ENCODE data around the gene ZMIZ1.

Gene ZMIZ1

DNA sequence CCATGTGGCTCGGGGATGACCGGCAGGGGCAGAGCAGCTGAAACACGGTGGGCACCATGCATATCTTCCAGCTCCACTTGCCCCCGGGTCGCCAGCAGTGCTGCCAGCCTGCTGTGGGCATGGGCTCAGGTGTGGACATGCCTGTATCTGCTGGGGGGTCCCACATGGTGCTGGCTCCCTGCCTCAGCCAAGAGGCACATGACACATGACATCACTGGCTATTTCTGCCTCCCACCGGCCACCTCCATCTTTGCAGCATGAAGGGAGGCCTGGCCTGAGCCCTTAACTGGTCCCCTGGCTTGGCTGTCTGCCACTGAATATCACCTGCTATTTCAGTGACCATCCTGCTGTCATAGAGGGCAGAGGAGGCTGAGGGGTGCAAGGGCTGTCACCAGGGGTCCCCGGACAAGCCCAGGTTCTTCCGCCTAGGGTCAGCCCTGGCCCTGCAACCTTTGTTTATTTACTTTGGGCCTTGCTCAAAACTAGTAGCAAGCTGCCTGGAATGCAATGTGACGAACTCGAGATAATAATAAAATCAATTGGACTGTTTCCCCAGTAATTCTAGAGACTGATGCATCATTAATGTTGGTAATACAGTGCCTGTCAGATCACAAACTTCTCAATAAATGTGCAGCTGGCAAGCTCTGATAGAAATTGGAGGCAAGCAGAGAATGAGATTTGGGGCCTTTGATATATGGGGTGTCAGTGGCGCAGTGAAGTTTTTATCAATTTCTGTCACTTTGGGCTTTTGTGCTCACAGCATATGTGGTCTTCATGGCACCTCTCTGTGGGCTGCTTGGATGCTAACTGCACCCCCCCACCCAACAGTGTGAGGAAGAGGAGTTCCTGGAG lies 28.5 kb downstream of the ZMIZ1 start:
- no peak for DNase-seq (ENCODE audit: low read depth in 2 of 2)

DNA sequence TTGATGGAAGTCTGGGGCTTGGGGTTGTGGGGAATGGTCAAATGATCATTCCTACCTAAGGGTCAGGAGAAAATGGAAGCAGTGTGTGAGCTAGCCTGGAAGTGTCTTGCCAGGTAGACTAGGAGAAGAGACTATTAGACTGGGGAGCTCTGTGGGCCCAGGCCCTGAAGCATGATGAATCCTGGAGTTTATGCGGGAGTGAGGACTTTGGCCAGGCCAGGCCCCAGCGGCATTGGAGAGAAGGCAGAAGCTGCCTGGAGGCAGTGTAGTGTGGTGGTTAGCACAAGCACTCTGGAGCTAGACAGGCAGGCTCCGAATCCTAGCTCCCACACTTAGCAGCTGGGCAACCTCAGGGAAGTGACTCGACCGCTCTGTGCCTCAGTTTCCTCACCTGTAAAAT lies 29.3 kb downstream of the ZMIZ1 start:
- no peak for DNase-seq (ENCODE audit: low read depth in 2 of 2)

DNA sequence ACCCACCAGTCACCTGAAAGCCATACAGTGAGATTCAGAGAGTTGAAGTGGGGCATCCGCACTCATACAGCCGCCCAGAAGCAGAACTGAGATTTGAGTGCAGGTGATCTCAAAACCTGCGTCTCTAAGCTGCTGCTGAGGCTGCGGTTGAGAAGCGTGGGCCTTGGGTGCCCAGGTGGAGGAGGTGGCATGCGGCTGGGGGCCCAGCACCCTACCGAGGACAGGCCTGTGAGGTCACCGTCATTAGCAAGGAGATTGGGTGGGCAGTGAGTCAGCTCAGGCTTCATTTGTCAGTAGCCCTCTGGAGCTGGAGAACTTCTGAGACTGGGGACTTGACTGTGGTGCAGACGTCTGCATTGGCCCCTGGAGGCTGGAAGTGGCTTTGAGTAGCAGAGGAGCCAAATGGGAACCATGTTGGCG lies 29.8 kb downstream of the ZMIZ1 start:
- no peak for DNase-seq (ENCODE audit: low read depth in 2 of 2)

DNA sequence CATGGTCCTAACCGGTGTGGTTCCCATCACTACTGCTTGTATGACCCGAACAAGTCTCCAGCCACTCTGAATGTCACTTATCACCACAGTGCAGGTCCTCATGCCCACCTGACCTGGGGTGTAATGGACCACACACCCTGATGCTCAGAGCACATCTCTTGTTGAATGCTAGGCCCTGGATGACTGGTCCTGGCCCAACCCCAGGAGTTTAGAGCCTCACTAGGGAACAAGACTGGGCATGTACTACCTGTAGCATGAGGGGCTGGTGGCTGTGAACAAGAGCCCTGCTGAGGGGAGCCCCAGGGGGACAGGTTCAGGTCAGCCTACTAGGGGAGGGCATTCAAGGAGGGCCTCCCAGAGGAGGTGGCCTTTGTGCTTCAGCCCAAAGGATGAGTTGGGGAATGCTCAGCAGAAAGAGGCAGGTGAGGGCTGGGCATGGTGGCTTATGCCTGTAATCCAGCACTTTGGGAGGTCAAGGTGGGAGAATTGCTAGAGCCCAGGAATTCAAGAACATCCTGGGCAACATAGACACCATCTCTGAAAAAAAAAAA lies 31.2 kb downstream of the ZMIZ1 start:
- DNase-seq (ENCODE audit: low read depth in 2 of 2): no peak

DNA sequence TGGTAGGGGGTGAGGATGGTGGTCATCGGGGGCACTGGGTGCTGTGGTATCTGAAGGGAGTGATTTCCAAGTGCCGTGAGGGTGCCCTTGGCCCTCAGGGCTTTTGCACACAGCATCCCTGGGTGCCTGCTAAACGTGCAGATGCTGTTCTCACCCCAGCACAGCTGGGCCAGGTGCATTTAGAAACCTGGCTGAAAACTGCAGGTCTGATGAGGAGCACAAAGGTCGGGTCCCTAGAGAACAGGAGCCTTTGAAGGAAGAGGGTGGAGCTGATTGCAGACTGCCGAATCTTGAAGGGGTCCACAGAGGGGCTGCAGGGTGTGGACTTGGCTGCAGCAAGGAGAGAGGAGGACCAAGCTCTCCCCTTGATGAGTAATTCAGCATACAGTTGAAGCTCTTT lies 32.0 kb downstream of the ZMIZ1 start:
- DNase-seq (ENCODE audit: low read depth in 2 of 2): no peak

DNA sequence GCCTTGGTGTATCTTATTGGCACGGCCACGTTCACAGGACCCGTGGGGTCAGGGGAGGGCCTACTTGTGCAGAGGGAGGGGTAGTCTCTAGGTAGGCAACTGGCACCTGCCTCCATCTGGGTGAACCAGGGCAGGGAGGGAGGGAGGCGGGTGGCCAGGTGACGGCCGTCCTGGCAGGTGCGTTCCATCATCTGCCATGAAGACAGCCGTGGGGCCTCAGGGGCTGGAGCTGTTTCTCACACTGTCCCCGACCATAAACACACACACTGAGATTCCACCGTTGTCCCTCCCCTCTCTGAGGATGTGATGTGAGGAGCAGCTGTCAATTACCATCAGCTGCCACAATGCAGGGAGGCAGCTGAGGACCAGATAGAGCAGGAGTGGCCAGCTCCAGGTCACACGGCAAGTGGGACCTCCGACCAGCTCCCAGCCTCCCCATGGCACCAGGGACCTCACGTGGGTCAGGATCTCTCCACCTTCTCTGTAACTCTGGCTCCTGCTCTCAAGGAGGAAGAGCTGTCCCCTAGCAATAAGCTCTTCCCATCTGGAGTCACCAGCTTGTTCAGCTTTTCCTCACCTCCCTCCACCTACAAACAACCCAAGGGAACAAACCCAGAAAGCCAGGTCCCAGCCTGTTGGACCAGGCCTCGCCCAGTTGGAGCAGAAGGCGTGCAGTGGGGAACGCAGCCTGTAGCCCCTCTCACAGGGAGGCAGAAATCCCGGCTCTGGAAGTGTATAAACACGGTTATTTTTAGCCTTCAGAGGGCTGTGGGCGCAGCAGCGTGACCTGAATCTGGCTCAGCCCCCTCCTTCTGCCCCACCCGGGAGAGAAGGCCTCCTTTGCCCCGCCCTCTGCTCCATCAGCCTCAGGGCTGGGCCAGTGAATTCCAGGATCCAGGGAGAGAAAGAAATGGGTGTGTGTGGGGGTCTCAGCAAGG lies 33.1 kb downstream of the ZMIZ1 start:
- no peak for DNase-seq (ENCODE audit: low read depth in 2 of 2)

DNA sequence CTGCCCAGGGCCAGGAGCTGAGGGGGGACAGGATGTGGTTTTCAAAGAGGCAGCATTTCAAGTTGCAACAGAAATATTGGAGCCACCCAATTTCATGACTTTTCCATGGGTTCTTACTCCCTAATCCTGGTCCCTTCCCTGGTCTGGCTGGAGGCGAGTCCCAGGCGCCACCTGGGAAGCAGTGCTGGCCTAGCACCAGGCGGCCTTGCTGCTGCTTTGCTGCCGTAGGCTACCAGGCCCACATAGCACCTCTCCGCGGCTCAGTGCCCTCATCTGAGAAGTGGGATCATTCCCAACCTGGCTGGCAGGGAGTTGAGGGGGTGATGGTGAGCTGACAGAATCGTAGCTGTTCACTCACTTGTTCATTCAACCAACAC lies 33.7 kb downstream of the ZMIZ1 start:
- DNase-seq (ENCODE audit: low read depth in 2 of 2): no peak

DNA sequence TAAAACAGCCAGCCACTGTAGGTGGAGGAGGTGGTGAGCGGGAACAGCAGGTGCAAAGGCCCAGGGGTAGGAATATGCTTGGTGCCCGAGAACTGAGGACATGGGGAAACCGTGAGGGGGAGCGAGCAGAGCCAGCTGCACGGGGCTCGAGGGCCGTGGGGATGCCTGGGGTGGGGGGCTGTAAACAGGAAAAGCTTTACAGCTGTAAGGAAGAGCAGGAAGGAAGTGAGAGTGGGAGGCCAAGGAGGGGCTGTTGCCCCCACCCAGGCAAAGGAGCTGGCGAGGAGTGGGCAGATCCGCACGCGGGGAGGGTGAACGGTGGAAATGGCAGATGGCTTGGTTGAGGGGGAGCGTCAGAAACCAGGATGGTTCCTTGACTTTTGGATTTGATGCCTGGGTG lies 34.4 kb downstream of the ZMIZ1 start:
- no peak for DNase-seq (ENCODE audit: low read depth in 2 of 2)

DNA sequence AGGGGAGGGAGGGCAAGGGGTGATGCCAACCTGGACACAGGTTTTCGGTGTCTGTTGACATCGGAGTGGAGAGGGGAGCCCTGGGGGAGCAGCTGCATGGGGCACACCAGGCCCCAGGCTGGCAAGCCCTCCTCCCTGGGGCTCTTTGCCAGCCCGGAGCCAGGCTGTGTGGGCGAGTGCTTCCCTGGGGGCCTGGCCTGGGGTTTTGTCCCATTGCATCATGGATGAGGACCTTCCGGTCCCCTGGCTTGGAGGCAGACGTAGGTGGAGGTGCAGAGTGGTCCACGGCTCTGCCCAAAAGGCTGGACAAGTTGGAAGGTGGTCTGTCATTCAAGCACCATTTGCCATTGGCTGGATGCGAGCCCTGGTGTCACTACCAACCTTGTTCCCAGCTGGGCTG lies 34.8 kb downstream of the ZMIZ1 start:
- no peak for DNase-seq (ENCODE audit: low read depth in 2 of 2)

DNA sequence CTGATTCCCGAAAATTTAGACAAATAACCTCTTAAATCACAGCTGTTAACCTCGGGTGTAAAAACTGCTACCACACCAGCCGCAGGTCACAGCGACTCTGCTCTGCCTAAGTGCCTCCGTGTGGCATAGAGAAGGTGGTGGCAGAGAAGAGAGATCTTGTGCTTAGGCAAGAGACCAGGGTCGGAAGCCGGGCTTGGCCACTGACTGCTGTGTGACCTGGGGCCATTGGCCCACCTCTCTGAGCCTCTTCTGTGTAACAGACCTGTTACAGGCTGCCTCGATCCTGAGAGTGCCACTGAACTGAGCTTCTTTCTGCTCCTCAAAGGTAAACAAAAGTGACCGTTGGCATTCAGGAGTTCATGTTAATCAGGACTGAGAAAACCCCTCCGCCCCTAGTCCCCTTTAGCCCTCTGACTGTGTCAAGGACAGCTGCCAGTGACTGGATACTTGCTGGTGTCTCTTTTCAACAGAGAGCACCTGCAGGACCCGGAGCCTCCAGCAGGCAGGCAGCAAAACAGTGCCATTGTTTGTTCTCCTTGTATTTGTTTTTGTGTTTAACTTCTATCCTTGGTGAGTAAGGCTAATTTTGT lies 36.5 kb downstream of the ZMIZ1 start:
- no peak for DNase-seq (ENCODE audit: low read depth in 2 of 2)

DNA sequence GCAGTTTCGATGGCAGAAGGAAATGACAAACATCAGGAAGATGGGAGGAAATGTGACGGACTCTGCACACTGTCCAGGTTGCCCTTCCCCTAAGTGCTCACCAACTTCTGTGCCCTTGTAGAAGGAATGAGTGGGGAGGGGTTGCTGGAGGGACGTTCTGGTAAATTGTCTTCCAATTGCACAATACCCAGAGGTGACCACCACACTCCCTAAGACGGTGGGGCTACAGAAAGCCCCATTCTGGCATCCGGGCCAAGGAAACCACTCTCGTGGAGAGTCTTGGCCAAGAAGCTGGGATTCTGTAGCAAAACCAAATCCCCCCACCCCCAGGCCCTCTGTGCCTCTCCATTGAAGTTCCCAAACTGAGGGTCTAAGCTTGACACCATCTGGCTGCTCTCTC lies 37.1 kb downstream of the ZMIZ1 start:
- no peak for DNase-seq (ENCODE audit: low read depth in 2 of 2)

DNA sequence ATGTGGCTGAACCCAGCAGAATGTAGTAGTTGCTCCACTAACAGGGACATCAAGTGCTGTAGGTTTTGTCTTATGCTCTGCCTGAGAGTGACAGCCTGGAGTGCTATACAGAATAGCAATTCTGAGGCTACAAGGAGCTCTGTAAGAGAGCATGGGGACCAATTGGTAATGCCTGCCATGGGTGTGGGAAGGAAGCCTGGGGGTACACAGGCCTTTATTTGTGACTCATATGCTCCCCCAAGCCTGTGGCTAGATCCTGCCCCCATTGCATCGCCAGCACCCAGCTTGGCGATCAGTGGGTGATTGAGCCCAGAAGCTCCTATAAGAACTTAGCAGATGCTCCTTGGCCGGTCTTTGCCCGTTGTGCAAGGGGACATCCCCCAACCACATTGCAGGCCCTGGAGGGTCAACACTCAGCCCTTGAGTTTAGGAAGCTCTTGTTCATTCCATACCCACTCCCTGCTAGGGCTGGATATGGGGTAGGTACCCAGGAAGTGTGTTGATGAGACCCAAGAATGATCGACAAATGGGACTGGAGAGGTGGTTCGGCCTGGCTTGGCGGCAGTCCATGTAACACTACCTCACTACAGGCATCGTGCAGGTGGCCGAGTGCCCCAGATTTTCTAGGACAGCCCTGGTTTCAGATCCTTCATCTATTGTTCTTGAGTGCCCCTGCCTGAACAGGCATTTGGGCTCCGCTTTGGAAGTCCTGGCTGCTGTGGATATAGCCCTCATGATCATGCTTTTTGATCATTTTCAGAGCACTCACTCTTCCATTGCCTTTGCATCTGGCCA lies 37.7 kb downstream of the ZMIZ1 start:
- no peak for DNase-seq (ENCODE audit: low read depth in 2 of 2)

DNA sequence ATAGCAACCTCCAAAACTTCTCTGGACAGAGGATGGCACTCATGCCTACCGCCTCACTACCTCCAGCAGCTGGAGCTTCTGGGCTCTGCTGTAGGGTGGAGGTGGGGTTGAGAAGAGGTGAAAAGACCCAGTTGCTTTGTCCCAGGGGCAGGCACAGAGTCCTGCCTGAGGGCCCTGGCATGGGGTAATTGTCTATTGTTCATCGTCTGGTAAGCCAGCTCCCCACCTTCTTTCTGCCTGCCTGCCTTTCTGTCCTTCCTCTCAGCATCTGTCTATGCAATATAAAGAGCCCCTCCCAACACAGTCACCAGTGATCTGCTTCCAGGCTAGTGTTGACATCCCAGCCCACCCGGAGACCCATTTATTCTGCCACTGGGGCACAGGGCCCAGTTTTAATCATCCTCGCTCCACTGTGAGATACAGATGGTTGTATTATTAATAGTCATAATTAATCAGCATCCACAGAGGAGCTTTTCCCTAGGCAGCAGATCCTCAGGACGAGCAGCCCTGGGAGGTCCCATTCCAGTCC lies 39.0 kb downstream of the ZMIZ1 start:
- no peak for DNase-seq (ENCODE audit: low read depth in 2 of 2)

DNA sequence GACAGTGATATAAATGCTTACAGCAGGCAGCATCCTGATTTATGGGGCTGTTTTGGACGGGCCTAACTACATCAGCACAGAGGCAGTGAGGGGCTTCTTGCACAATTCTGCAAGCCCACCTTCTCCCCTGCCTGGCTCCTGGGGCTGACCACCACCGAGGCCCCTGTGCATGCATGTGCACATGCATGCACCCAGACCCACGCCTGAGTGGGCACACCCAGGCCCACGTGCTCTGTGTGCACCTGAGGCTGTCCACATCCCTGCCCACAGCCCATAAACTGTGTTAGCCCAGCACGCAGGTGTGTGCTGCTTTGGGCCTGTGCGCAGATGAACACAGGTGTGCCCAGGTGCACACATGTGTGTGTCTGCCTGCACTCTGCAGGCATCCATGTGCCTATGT lies 40.0 kb downstream of the ZMIZ1 start:
- DNase-seq (ENCODE audit: low read depth in 2 of 2): no peak

DNA sequence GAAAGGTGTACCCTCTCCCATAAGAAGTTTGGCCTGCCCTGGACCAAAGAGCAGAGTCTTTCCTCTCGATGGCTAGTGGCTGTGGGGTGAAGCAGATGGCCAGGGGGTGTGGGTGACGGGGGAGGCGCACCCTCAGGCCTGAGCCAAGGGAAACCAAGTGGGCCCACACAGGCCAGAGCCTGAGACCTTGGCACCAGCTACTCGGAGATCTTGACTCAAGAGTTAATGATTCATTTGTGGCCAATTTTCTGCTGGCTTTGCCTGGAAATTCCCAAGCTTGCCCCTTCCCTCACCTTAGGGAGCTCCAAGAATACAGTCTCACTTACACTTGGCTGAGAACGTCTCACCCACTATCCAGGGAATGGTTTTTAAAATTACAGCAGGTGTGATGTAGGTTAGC lies 42.7 kb downstream of the ZMIZ1 start:
- DNase-seq (ENCODE audit: low read depth in 2 of 2): no peak

DNA sequence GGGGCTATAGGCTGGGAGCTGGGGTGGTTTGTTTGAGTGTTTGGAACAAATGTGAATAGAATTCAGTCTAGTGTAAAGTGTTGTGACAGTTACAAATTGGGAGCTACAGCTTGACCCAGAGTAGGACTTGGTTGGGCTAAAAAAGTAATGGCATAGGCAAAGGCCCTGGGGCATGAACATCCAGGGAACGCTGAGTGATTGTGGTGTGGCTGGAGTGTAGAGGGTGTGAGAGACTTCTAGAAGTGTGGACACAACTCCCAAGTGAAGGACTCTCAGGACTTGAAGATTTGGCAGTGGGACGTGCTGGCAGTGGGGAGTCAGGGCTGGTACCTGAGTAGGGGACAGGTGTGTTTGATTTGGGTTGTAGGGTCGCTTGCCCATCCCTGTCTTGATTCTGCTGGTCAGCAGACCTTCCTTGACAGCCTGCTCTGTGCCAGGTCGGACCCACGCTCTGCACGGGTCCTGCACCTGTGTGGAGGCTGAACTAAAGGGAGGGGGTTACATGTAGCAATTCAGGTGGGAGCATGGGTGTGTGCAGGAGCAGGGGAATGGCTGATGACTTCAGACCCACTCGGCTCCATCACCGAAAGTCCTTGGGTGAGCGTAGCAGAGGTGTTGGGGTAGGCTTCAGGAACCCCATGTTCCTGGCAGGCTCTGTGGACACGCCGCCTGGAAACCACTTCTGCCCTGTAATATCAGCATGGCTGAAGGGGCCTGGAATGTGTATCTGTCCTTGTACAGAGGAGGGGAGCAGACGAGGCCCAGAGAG lies 43.3 kb downstream of the ZMIZ1 start:
- no peak for DNase-seq (ENCODE audit: low read depth in 2 of 2)

DNA sequence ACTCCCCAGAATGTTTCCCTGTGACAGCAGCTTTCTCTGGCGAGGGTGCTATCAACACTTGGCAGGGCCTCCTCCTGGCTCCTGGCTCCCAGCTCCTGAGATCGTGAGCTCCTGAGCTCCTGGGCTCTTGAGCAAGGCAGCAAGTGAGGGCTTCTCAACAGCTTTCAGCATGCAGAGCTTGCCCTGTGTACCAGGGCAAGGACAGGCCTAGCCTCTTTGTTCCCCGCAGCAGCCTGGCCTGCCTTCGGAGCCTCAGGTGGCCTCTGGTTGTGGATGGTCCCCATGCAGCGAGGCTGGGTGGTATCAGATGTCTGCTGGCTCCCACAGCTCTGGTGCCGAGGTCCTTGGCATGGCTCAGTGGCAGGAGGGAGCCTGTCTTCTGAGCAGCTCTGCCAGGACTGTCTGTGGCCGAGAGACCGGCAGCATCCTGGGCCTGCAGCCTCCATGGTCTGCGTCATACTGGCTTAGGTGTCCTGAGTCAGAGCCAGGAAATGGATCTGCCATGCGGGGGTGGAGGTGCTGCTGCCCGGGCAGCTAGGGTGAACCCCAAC lies 44.2 kb downstream of the ZMIZ1 start:
- DNase-seq (ENCODE audit: low read depth in 2 of 2): no peak

DNA sequence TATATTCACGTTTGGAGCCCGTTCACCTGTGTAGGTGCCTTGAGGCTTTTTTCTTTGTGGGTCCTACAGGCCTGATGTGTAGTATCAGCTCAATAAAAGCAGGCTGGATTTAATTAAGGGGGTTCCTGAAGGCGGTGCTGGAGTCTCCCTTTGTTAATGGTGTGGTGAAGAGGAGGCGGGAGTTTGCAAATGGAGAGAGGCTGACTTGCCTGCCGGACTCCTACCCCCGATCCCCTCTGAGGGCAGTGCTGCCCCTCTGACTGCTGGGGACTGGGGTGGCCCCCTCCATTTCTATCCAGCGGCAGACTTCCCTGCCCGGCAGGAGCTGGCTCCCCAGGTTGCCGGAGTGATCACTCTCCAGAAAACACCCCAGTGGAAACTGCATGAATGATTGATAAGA lies 45.1 kb downstream of the ZMIZ1 start:
- no peak for DNase-seq (ENCODE audit: low read depth in 2 of 2)

DNA sequence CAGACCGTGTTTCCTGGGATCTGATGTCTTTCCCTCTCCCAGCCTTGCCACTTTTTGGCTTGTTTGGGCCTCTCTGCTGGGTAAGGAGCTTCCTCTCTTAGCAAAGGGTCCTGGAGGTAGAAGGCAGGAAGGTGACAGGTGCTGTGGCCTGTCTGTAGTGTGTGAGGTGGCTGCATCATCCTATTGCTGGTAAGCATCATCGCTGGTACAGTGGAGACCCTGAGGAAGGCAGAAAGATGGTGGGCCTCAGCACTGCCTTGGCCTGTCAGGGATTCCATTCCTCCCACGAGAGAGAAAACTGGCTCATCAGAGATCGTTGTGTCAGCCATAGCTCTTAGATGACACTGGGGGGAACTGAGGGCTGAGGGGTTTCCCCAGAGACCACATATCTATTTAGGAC lies 46.5 kb downstream of the ZMIZ1 start:
- DNase-seq (ENCODE audit: low read depth in 2 of 2): no peak

DNA sequence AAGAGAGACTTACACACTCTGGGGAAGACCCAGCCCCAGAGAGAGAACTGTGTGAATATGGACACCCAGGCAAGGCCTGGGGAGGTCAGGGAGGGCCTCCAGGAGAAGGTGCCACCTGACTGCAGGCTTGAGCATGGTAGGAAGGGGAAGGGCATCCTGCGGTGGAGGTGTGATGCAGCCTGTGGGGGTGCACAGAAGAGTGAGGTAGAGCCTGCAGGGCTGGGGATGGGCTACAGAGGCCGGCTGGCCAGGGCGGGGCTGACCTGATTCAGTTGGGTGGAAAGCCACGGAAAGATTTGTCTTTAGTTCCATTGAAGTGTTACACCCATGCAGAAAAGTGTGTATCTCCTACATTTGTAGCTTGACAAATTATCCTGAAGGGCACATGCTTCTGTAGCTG lies 47.6 kb downstream of the ZMIZ1 start:
- DNase-seq (ENCODE audit: low read depth in 2 of 2): no peak

Measured in stimulated activated CD8-positive, alpha-beta memory T cell treated with anti-CD3 and anti-CD28 coated beads, Interleukin-2, amount 100 ng/mL, for 1 hour (primary cell).